ENCODE data around the gene LYZ. TPM values are rescaled to one million over a fixed set of nuclear protein-coding genes. Genes with fewer than 3 reads are reported as not detected.

LYZ gene
- polyA plus RNA-seq, 3 donors: 10,434 to 46,644 (median 13,865) TPM

DNA sequence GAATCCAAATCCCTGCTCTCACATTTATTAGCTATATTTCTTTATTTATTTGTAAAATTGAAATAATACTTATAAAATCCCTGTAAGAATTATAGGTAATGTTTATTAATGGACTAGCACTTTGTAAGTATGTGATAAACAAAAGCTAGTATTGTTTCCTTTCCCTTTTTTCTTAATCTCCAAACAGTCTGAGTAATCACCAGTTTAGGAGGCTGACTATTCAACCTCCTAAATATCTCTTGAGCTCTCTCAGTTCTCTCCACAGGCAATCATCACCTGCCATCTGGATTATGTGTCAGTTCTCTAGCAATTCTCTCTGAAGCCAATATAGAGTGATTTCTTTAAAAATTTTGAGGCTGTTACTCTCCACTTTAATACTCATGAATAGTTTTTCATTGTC lies 9.2 kb upstream of the LYZ start:
- H3K36me3 Mint-ChIP-seq: no peaks in the 10 kb centered on the region
- Histone ChIP-seq H2AFZ (ENCODE audit: insufficient read depth, low read depth, low read length, poor library complexity, severe bottlenecking) (no peak overlapping the region), H3K27ac (ENCODE audit: low read depth in 1 of 2, low read length in 2 of 2) (peak overlapping the region; percentile 52 to 93), H3K4me2 (replicated peaks; ENCODE audit: extremely low read depth, low read length, poor library complexity, severe bottlenecking) (peak overlapping the region; percentile 75), H3K9me3 (replicated peaks in 1 of 2; ENCODE audit: control insufficient read depth in 1 of 2, insufficient read depth in 1 of 2, low read length in 2 of 2) (no peaks in the 10 kb centered on the region), H3K4me3 (replicated peaks in 1 of 3; ENCODE audit: low read depth in 2 of 3, low read length in 3 of 3) (peak overlapping the region in 1 of 3 experiments; percentile 55), H3K79me2 (ENCODE audit: insufficient read depth, low read length) (peaks cover 85% of the 10 kb centered on the region), H3K4me1 (ENCODE audit: control insufficient read depth in 1 of 2, insufficient read depth in 2 of 2, low read length in 2 of 2) (peaks cover 96 to 99% of the 10 kb centered on the region in 2 donors), H3K36me3 (replicated peaks in 1 of 2; ENCODE audit: control insufficient read depth in 1 of 2, insufficient read depth in 2 of 2, low read length in 2 of 2) (no peaks in the 10 kb centered on the region), H3K9ac (ENCODE audit: insufficient read depth, low read length, poor library complexity, severe bottlenecking) (no peak overlapping the region), H4K20me1 (ENCODE audit: insufficient read depth, low read length) (no peaks in the 10 kb centered on the region), H3K27me3 (ENCODE audit: control insufficient read depth in 2 of 2, insufficient read depth in 2 of 2, low read length in 2 of 2) (no peaks in the 10 kb centered on the region)
- H3K27me3 Mint-ChIP-seq (ENCODE audit: low read depth in 3 of 3): no peaks in the 10 kb centered on the region
- intact Hi-C loops (cut with micrococcal nuclease): no loop called here
- no peaks in the 10 kb centered on the region for H3K9me3 Mint-ChIP-seq
- DNase-seq: peak in 2 of 3 donors; percentile 34 to 45
- peaks cover 86% of the 10 kb centered on the region for H3K4me1 Mint-ChIP-seq
- H3K27ac Mint-ChIP-seq: peak overlapping the region; percentile 78 to 93 (median 89)
- peak overlapping the region in 1 of 2 donors; percentile 65 for H3K4me3 Mint-ChIP-seq
- TF ChIP-seq, protein P1, sequence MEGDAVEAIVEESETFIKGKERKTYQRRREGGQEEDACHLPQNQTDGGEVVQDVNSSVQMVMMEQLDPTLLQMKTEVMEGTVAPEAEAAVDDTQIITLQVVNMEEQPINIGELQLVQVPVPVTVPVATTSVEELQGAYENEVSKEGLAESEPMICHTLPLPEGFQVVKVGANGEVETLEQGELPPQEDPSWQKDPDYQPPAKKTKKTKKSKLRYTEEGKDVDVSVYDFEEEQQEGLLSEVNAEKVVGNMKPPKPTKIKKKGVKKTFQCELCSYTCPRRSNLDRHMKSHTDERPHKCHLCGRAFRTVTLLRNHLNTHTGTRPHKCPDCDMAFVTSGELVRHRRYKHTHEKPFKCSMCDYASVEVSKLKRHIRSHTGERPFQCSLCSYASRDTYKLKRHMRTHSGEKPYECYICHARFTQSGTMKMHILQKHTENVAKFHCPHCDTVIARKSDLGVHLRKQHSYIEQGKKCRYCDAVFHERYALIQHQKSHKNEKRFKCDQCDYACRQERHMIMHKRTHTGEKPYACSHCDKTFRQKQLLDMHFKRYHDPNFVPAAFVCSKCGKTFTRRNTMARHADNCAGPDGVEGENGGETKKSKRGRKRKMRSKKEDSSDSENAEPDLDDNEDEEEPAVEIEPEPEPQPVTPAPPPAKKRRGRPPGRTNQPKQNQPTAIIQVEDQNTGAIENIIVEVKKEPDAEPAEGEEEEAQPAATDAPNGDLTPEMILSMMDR (IDR thresholded peaks at IDR 0.05): no peak

GRCh38 chr12:69339999-69340398 lies 8.2 kb upstream of the LYZ start:
- no peaks in the 10 kb centered on the region for H4K20me1 ChIP-seq (ENCODE audit: insufficient read depth, low read length)
- WGBS (ENCODE audit: insufficient coverage): no CpG with 5 or more reads among the region's 2 CpGs
- peak overlapping the region; percentile 78 to 95 (median 89) for H3K27ac Mint-ChIP-seq
- H3K27me3 ChIP-seq (ENCODE audit: control insufficient read depth in 2 of 2, insufficient read depth in 2 of 2, low read length in 2 of 2): no peaks in the 10 kb centered on the region
- peak in 2 of 3 donors; percentile 31 to 50 for DNase-seq
- no peaks in the 10 kb centered on the region for H3K36me3 Mint-ChIP-seq
- H2AFZ ChIP-seq (ENCODE audit: insufficient read depth, low read depth, low read length, poor library complexity, severe bottlenecking): no peak overlapping the region
- H3K4me1 Mint-ChIP-seq: peaks cover 86% of the 10 kb centered on the region
- H3K9me3 Mint-ChIP-seq: no peaks in the 10 kb centered on the region
- peaks cover 85% of the 10 kb centered on the region for H3K79me2 ChIP-seq (ENCODE audit: insufficient read depth, low read length)
- peak overlapping the region in 1 of 2 donors; percentile 23 for H3K4me3 Mint-ChIP-seq
- H3K4me2 ChIP-seq (replicated peaks; ENCODE audit: extremely low read depth, low read length, poor library complexity, severe bottlenecking): peak overlapping the region; percentile 83
- peak overlapping the region; percentile 52 to 85 for H3K27ac ChIP-seq (ENCODE audit: low read depth in 1 of 2, low read length in 2 of 2)
- H3K27me3 Mint-ChIP-seq (ENCODE audit: low read depth in 3 of 3): no peaks in the 10 kb centered on the region
- intact Hi-C loops (cut with micrococcal nuclease): no loop called here
- H3K9me3 ChIP-seq (replicated peaks in 1 of 2; ENCODE audit: control insufficient read depth in 1 of 2, insufficient read depth in 1 of 2, low read length in 2 of 2): no peaks in the 10 kb centered on the region
- H3K9ac ChIP-seq (ENCODE audit: insufficient read depth, low read length, poor library complexity, severe bottlenecking): no peak overlapping the region
- H3K4me1 ChIP-seq (ENCODE audit: control insufficient read depth in 1 of 2, insufficient read depth in 2 of 2, low read length in 2 of 2): peaks cover 96 to 99% of the 10 kb centered on the region in 2 donors
- TF ChIP-seq, protein P1 (IDR thresholded peaks at IDR 0.05): no peak
- H3K36me3 ChIP-seq (replicated peaks in 1 of 2; ENCODE audit: control insufficient read depth in 1 of 2, insufficient read depth in 2 of 2, low read length in 2 of 2): no peaks in the 10 kb centered on the region
- peak overlapping the region in 2 of 3 experiments; percentile 7 to 72 for H3K4me3 ChIP-seq (replicated peaks in 1 of 3; ENCODE audit: low read depth in 2 of 3, low read length in 3 of 3)

Data from CD14-positive monocyte (primary cell).